B cell (primary cell): Measurements from ENCODE around the gene CORO1C. TPM values are rescaled to one million over a fixed set of nuclear protein-coding genes. Genes with fewer than 3 reads are reported as not detected.
A peak's percentile ranks its signal among the peaks of the same experiment; 100 is the strongest.

Experiments
- ATAC-seq: fragments of 200-7000 bp; cut with Tn5 transposase; one replicate; pipeline ENCODE4 v1.10.0; 2021; ENCODE audit warnings: low read depth, mild to moderate bottlenecking, moderate number of reproducible peaks, moderate library complexity
- CTCF ChIA-PET: fragments of 350-600 bp; sonication (Branson Sonifier 250); formaldehyde crosslinking; loops from one replicate; lab custom pipeline; 2021; ENCODE audit warnings: antibody characterized with exemption, inconsistent platforms; lab: Charles Lee
- POLR2A ChIA-PET: fragments of 350-600 bp; sonication (Branson Sonifier 250); formaldehyde crosslinking; loops from one replicate; lab custom pipeline; 2021; ENCODE audit warnings: antibody characterized with exemption; lab: Charles Lee
- DNase-seq: peaks from one replicate; pipeline ENCODE4 v3.0.0; 2013
- H2AFZ ChIP-seq: 2 replicates; pipeline ENCODE4 v1.6.1; 2012; ENCODE audit warnings: mild to moderate bottlenecking, low read depth, low read length; ENCODE audit not compliant: insufficient read depth, poor library complexity, severe bottlenecking
- H3K27ac ChIP-seq, 2 donors: 1 replicate in 1 of 2; 2 replicates in 1 of 2; pipeline ENCODE4 v1.5.1; 2012 to 2013; ENCODE audit warnings: low read length in 2 of 2, mild to moderate bottlenecking in 2 of 2, moderate library complexity in 1 of 2
- H3K27me3 ChIP-seq, 4 experiments: fragments of 200-600 bp in 1 of 4; sonication (generic) in 1 of 4; replicated peaks in 1 of 4; 1 replicate in 2 of 4; 2 replicates in 2 of 4; pipeline versions ENCODE4 v1.6.1 to v1.7.0; 2013 to 2016; ENCODE audit warnings: low read length in 3 of 4, mild to moderate bottlenecking in 2 of 4, mixed read lengths in 1 of 4, moderate library complexity in 1 of 4; ENCODE audit not compliant: insufficient read depth in 4 of 4, control insufficient read depth in 3 of 4; ENCODE audit errors: control extremely low read depth in 1 of 4
- H3K36me3 ChIP-seq, 2 experiments: replicated peaks in 1 of 2; 1 replicate in 1 of 2; 2 replicates in 1 of 2; pipeline versions ENCODE4 v1.6.1 to v1.7.1; 2013; ENCODE audit warnings: low read length in 1 of 2; ENCODE audit not compliant: insufficient read depth in 2 of 2, control insufficient read depth in 1 of 2; ENCODE audit errors: control extremely low read depth in 1 of 2, extremely low read depth in 1 of 2
- H3K4me1 ChIP-seq, 2 donors: fragments of 200-600 bp in 1 of 2; sonication (generic) in 1 of 2; 1 replicate in 1 of 2; 2 replicates in 1 of 2; pipeline versions ENCODE4 v1.5.1 to v1.6.1; 2013 to 2017; ENCODE audit warnings: low read length in 2 of 2; ENCODE audit not compliant: control insufficient read depth in 2 of 2, insufficient read depth in 2 of 2
- H3K4me2 ChIP-seq: replicated peaks from 2 replicates; pipeline ENCODE3; 2012; ENCODE audit warnings: mild to moderate bottlenecking, low read depth, low read length; ENCODE audit not compliant: poor library complexity, severe bottlenecking
- H3K4me3 ChIP-seq, 5 experiments: fragments of 200-600 bp in 1 of 5; sonication (generic) in 1 of 5; 1 replicate in 3 of 5; 2 replicates in 2 of 5; pipeline versions ENCODE4 v1.5.1 to v1.7.0; 2011 to 2016; ENCODE audit warnings: low read length in 4 of 5, mild to moderate bottlenecking in 4 of 5, low read depth in 2 of 5, control low read depth in 1 of 5, moderate library complexity in 1 of 5; ENCODE audit not compliant: insufficient read depth in 1 of 5; ENCODE audit errors: control extremely low read depth in 1 of 5, extremely low read depth in 1 of 5
- H3K79me2 ChIP-seq: fragments of 200-600 bp; sonication (generic); one replicate; pipeline ENCODE4 v1.6.0; 2016; ENCODE audit warnings: low read length; ENCODE audit not compliant: control insufficient read depth, insufficient read depth
- H3K9ac ChIP-seq: fragments of 200-600 bp; sonication (generic); 2 replicates; pipeline ENCODE4 v1.6.1; 2017; ENCODE audit warnings: mild to moderate bottlenecking, low read length, moderate library complexity
- H3K9me3 ChIP-seq, 3 donors: one replicate each; pipeline versions ENCODE4 v1.6.1 to v1.7.1; 2013; ENCODE audit warnings: low read length in 2 of 3; ENCODE audit not compliant: control insufficient read depth in 2 of 3, insufficient read depth in 1 of 3; ENCODE audit errors: control extremely low read depth in 1 of 3
- H4K20me1 ChIP-seq: 2 replicates; pipeline ENCODE4 v1.6.0; 2012; ENCODE audit warnings: mild to moderate bottlenecking, low read length; ENCODE audit not compliant: insufficient read depth, control insufficient read depth, poor library complexity, severe bottlenecking
- H3K27ac Mint-ChIP-seq: one replicate; pipeline ENCODE4 v1.8.0; 2021; ENCODE audit warnings: mixed read lengths
- H3K27me3 Mint-ChIP-seq: one replicate; pipeline ENCODE4 v1.8.0; 2021; ENCODE audit warnings: mixed read lengths
- H3K4me1 Mint-ChIP-seq: one replicate; pipeline ENCODE4 v1.8.0; 2021; ENCODE audit warnings: mixed read lengths
- H3K4me3 Mint-ChIP-seq: one replicate; pipeline ENCODE4 v1.8.0; 2021; ENCODE audit warnings: mixed read lengths
- H3K9me3 Mint-ChIP-seq: one replicate; pipeline ENCODE4 v1.8.0; 2022; ENCODE audit warnings: mixed read lengths; ENCODE audit not compliant: insufficient read depth
- EZH2 ChIP-seq: IDR thresholded peaks from 2 replicates; pipeline ENCODE4 v1.6.1; 2012; ENCODE audit warnings: borderline replicate concordance, low read depth, mild to moderate bottlenecking, moderate library complexity, low read length; ENCODE audit not compliant: insufficient read depth, poor library complexity, severe bottlenecking
- WGBS: methylation state at CpG from one replicate; pipeline ENCODE4 v1.1.5; 2013; ENCODE audit warnings: missing lambda C conversion rate; ENCODE audit not compliant: insufficient coverage; 5-methylcytosine and 5-hydroxymethylcytosine counted together
- intact Hi-C: fragments of 100-400 bp; cut with micrococcal nuclease; formaldehyde crosslinking; loops from one replicate; pipeline ENCODE4 v1.10.0; 2022
- polyA plus RNA-seq: library from polyadenylated mRNA; depleted of rRNA; stranded (reverse); fragments of >200 nt; gene quantifications from 2 replicates; pipeline ENCODE4 v1.2.3, GENCODE V29; 2012
- total RNA-seq, 2 donors: library from RNA; stranded (reverse); fragments of 120-200 nt in 1 of 2; gene quantifications; 1 replicate in 1 of 2; 2 replicates in 1 of 2; pipeline versions ENCODE4 v1.2.3 to v1.2.4, GENCODE V29; 2013 to 2022
- TF ChIP-seq, protein P1 (sequence below): fragments of 200-600 bp; IDR thresholded peaks from one replicate; pipeline ENCODE4 v1.8.0; 2022; ENCODE audit warnings: antibody characterized with exemption, mild to moderate bottlenecking

The CORO1C gene
- total and polyA plus RNA-seq, 2 donors (not counting 1 experiment from before 2014, with no cell fraction given), result 19.2 to 68.0 TPM

- Histone ChIP-seq H3K27ac (peak overlapping the region; percentile 78 to 95), H2AFZ (no peak overlapping the region), H3K4me3 (no peak overlapping the region), H3K27me3 (no peaks in the 10 kb centered on the region), H3K9ac (peak overlapping the region; percentile 2), H3K4me1 (peaks cover 66 to 71% of the 10 kb centered on the region in 2 donors), H4K20me1 (peaks cover 10% of the 10 kb centered on the region), H3K36me3 (peaks cover 5 to 47% of the 10 kb centered on the region in 2 experiments), H3K79me2 (peaks cover 24% of the 10 kb centered on the region), H3K4me2 (peak overlapping the region; percentile 57), H3K9me3 (no peaks in the 10 kb centered on the region)
- no peaks in the 10 kb centered on the region for H3K27me3 Mint-ChIP-seq
- peaks cover 88% of the 10 kb centered on the region for H3K4me1 Mint-ChIP-seq
- ChIA-PET POLR2A (interaction anchor here (0.6 to 14.8 kb wide), 7 partner anchors 9 to 88 kb away, joined by 4 to 133 read pairs (median 5); partner anchors contain the start of gene SELPLG), CTCF (interaction anchor here (0.6 to 17.3 kb wide), 9 partner anchors 8 to 162 kb away, joined by 3 to 431 read pairs (median 8); partner anchors contain the start of gene SELPLG)
- peak overlapping the region; percentile 65 for H3K4me3 Mint-ChIP-seq
- intact Hi-C loops, result no loop called here
- TF ChIP-seq, protein P1, sequence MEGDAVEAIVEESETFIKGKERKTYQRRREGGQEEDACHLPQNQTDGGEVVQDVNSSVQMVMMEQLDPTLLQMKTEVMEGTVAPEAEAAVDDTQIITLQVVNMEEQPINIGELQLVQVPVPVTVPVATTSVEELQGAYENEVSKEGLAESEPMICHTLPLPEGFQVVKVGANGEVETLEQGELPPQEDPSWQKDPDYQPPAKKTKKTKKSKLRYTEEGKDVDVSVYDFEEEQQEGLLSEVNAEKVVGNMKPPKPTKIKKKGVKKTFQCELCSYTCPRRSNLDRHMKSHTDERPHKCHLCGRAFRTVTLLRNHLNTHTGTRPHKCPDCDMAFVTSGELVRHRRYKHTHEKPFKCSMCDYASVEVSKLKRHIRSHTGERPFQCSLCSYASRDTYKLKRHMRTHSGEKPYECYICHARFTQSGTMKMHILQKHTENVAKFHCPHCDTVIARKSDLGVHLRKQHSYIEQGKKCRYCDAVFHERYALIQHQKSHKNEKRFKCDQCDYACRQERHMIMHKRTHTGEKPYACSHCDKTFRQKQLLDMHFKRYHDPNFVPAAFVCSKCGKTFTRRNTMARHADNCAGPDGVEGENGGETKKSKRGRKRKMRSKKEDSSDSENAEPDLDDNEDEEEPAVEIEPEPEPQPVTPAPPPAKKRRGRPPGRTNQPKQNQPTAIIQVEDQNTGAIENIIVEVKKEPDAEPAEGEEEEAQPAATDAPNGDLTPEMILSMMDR, result no peak
- no peak for TF ChIP-seq EZH2
- WGBS, result 87% methylated on average over 10 of the region's 16 CpGs
- ATAC-seq (peak; percentile 42), DNase-seq (peak; percentile 68)
- H3K27ac Mint-ChIP-seq, result peak overlapping the region; percentile 89
- no peaks in the 10 kb centered on the region for H3K9me3 Mint-ChIP-seq
Measured at GRCh38 chr12:108642269-108642870, 88.9 kb downstream of the CORO1C start.
